ENCODE measurements around the gene FLRT2.

DNA sequence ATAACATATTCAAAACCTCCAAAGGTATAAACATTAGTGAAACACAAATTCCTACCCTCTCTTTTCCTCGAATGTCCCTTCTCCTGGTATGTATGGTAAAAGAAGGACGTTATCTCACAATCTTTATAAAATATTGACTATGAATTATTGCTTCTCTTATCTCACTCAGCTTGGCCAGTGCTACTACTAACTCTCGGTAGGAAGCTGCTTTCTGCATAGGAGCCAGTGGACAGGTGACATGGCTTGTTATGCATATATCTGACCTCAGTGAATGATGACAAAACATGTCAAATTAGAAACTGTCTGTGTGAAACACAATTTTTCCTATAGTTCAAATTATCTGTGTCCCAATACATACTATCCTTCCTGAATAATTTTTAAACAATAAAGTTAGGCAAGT lies 48.5 kb upstream of the FLRT2 start:
- TF ChIP-seq, protein P1, sequence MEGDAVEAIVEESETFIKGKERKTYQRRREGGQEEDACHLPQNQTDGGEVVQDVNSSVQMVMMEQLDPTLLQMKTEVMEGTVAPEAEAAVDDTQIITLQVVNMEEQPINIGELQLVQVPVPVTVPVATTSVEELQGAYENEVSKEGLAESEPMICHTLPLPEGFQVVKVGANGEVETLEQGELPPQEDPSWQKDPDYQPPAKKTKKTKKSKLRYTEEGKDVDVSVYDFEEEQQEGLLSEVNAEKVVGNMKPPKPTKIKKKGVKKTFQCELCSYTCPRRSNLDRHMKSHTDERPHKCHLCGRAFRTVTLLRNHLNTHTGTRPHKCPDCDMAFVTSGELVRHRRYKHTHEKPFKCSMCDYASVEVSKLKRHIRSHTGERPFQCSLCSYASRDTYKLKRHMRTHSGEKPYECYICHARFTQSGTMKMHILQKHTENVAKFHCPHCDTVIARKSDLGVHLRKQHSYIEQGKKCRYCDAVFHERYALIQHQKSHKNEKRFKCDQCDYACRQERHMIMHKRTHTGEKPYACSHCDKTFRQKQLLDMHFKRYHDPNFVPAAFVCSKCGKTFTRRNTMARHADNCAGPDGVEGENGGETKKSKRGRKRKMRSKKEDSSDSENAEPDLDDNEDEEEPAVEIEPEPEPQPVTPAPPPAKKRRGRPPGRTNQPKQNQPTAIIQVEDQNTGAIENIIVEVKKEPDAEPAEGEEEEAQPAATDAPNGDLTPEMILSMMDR (IDR thresholded peaks at IDR 0.05) = no peak
- TF ChIP-seq POLR2AphosphoS5 (IDR thresholded peaks at IDR 0.05) (no peak), POLR2A (IDR thresholded peaks at IDR 0.05; ENCODE audit: low read depth) (no peak), EP300 (IDR thresholded peaks at IDR 0.05) (no peak)
